ENCODE measurements around the gene GCHFR.

Gene GCHFR

GRCh38 chr15:40782609-40783227 lies 18.9 kb downstream of the GCHFR start:
- DNase-seq = peak; percentile 10 to 28

GRCh38 chr15:40785164-40785563 lies 21.3 kb downstream of the GCHFR start:
- DNase-seq = no peak

- no peak for DNase-seq
These were observed 21.9 kb downstream of the GCHFR start for GRCh38 chr15:40785814-40786213.

- no peak for DNase-seq
These were observed 23.5 kb downstream of the GCHFR start for GRCh38 chr15:40787344-40787841.

- no peak for DNase-seq
These were observed 24.1 kb downstream of the GCHFR start for GRCh38 chr15:40787991-40788390.

GRCh38 chr15:40789119-40789518 lies 25.3 kb downstream of the GCHFR start:
- no peak for DNase-seq

GRCh38 chr15:40789999-40790398 lies 26.1 kb downstream of the GCHFR start:
- DNase-seq = no peak

GRCh38 chr15:40790718-40791117 lies 26.9 kb downstream of the GCHFR start:
- DNase-seq = no peak

- no peak for DNase-seq
These were observed 28.5 kb downstream of the GCHFR start for GRCh38 chr15:40792394-40792793.

GRCh38 chr15:40793216-40793989 lies 29.5 kb downstream of the GCHFR start:
- DNase-seq = no peak

- DNase-seq = no peak
These were observed 32.2 kb downstream of the GCHFR start for GRCh38 chr15:40796041-40796440.

GRCh38 chr15:40796512-40796911 lies 32.6 kb downstream of the GCHFR start:
- no peak for DNase-seq

GRCh38 chr15:40799523-40799922 lies 35.7 kb downstream of the GCHFR start:
- no peak for DNase-seq

GRCh38 chr15:40803076-40803475 lies 39.2 kb downstream of the GCHFR start:
- DNase-seq = no peak

- no peak for DNase-seq
These were observed 39.8 kb downstream of the GCHFR start for GRCh38 chr15:40803688-40804087.

- no peak for DNase-seq
These were observed 42.8 kb downstream of the GCHFR start for GRCh38 chr15:40806672-40807027.

- DNase-seq = peak; percentile 88 to 96
These were observed 43.4 kb downstream of the GCHFR start, which contains the start of the genes DNAJC17 and ZFYVE19 for GRCh38 chr15:40807028-40807887. Gene DNAJC17, minus strand, starts transcription at chr15:40807473. Its CDS starts 27 bp downstream, at chr15:40807446. Gene ZFYVE19, plus strand, starts transcription at chr15:40807089. Its CDS starts 501 bp downstream, at chr15:40807590.

- DNase-seq = no peak
These were observed 44.1 kb downstream of the GCHFR start for GRCh38 chr15:40807888-40808461.

GRCh38 chr15:40808861-40809450 lies 45.1 kb downstream of the GCHFR start:
- no peak for DNase-seq

GRCh38 chr15:40812721-40813425 lies 49.0 kb downstream of the GCHFR start:
- DNase-seq = no peak

- DNase-seq = no peak
These were observed 51.3 kb downstream of the GCHFR start for GRCh38 chr15:40815042-40815698.

Data from bone marrow (tissue), 2 donors.